Ovary (tissue), 9 donors: ENCODE measurements around the gene KBTBD13. TPM values are rescaled to one million over a fixed set of nuclear protein-coding genes. Genes with fewer than 3 reads are reported as not detected.

Source experiments
- DNase-seq, 5 donors: peaks; one replicate each; pipeline ENCODE4 v3.0.0-alpha.2; 2019 to 2020
- H3K27ac ChIP-seq, 2 donors: fragments of 200-600 bp; one replicate each; pipeline versions ENCODE4 v1.5.1 to v1.8.0; 2019 to 2022
- H3K27me3 ChIP-seq: fragments of 200-600 bp; one replicate; pipeline ENCODE4 v1.8.0; 2022
- H3K36me3 ChIP-seq: fragments of 200-600 bp; sonication (generic); one replicate; pipeline ENCODE4 v1.5.1; 2019
- H3K4me1 ChIP-seq: one replicate; pipeline ENCODE4 v1.8.1; 2013; ENCODE audit warnings: mild to moderate bottlenecking, moderate library complexity; ENCODE audit not compliant: insufficient read depth
- H3K4me3 ChIP-seq: fragments of 200-600 bp; sonication (generic); one replicate; pipeline ENCODE4 v1.5.1; 2017
- H3K9me3 ChIP-seq, 2 donors: fragments of 200-600 bp in 1 of 2; sonication (generic) in 1 of 2; one replicate each; pipeline versions ENCODE4 v1.5.1 to v1.8.1; 2013 to 2019; ENCODE audit warnings: mild to moderate bottlenecking in 1 of 2, moderate library complexity in 1 of 2
- EP300 ChIP-seq: sonication (generic); formaldehyde crosslinking; IDR thresholded peaks from one replicate; pipeline ENCODE4 v1.6.1; 2017; ENCODE audit warnings: antibody characterized with exemption
- POLR2A ChIP-seq: fragments of 450-650 bp; IDR thresholded peaks from one replicate; pipeline ENCODE4 v1.6.1; 2017; ENCODE audit warnings: antibody characterized with exemption, mild to moderate bottlenecking, moderate library complexity
- WGBS, 3 donors: extraction: QIAGEN DNeasy Blood & Tissue Kit in 1 of 3; methylation state at CpG; one replicate each; pipeline versions ENCODE4 v1.1.5 to v1.1.7; 2013 to 2017; 5-methylcytosine and 5-hydroxymethylcytosine counted together
- intact Hi-C, 4 donors: fragments of 100-400 bp; cut with DNase I; formaldehyde crosslinking; loops; one replicate each; pipeline versions ENCODE4 v1.11.0 to v1.15.1; 2022 to 2023
- polyA plus RNA-seq, 2 donors: library from polyadenylated mRNA; stranded (reverse); fragments of 200-250 nt in 1 of 2; fragments of 350-450 nt in 1 of 2; fragmentation: Illumina TruSeq in 1 of 2; extraction: RNeasy Lipid Tissue Mini Kit (QIAGEN cat#74804) in 1 of 2; gene quantifications; one replicate each; pipeline ENCODE4 v1.2.3, GENCODE V29; 2013 to 2014
- total RNA-seq, 7 donors: library from RNA; depleted of rRNA in 2 of 7; stranded (reverse); fragments of >200 nt in 2 of 7; fragmentation: NEBNext Ultra II Directional in 3 of 7; extraction: Animal tissue kit (Norgen Biotek cat#: 25700) in 3 of 7; gene quantifications; one replicate each; pipeline versions ENCODE4 v1.1.0 to v1.2.4, GENCODE V29; 2016 to 2023
- TF ChIP-seq, protein P1 (sequence below), 3 donors: fragments of 450-650 bp in 2 of 3; fragments of 200-600 bp in 1 of 3; IDR thresholded peaks; one replicate each; pipeline versions ENCODE4 v1.5.1 to v1.8.0; 2016 to 2022; ENCODE audit warnings: antibody characterized with exemption in 3 of 3, mild to moderate bottlenecking in 1 of 3
- donor health status: DM: no; HTN: no; CAD: no; lungs with moderate emphysema.
- donor health status: DM: no; HTN: no; CAD: no.
- donor health status: Bipolar disorder and iron deficiency.
- donor health status: DM: yes; HTN: yes; CAD: no.
- donor health status: DM: no; HTN: no; CAD: no.
- donor health status: DM: yes; HTN: yes; CAD: no.

Gene KBTBD13
- total and polyA plus RNA-seq, 9 donors: 0.07 to 0.28 (median 0.09) TPM; not detected in 3

DNA sequence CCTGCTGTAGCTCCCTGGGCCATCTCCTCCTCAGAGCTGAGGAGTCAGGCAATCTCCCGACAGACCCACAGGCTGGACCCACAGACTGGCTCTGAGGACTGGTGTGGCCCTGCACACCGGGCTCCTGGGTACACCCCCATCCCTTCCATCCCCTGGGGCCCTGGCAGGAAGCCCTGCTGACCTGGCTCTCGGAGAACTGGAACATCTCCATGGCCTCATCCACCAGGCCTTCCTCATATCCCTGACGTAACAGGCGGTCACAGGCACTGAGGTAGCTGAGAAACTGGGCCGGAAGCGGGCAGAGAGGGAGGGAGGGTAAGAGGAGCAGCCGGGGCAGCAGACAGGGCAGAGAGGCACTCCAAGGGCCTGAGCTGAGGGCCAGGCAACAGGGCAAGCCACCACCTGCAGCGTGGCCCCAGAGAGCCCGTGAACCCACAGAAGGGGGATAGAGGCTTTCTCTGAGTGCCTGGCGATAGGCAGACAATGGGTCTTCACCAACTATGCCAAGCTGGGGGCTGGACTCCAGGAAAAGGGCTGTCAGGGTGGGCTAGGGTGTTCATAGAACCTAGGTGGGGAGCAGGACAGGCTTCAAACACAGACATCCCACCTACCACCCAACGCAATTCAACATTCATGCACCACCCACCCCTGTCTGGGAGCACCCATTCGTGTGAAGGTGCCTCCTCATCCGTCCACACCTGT is 17.9 kb downstream of the KBTBD13 start:
- no peak overlapping the region for H3K27ac ChIP-seq
- no peaks in the 10 kb centered on the region for H3K27me3 ChIP-seq
- intact Hi-C loops: no loop called here
- TF ChIP-seq, protein P1, sequence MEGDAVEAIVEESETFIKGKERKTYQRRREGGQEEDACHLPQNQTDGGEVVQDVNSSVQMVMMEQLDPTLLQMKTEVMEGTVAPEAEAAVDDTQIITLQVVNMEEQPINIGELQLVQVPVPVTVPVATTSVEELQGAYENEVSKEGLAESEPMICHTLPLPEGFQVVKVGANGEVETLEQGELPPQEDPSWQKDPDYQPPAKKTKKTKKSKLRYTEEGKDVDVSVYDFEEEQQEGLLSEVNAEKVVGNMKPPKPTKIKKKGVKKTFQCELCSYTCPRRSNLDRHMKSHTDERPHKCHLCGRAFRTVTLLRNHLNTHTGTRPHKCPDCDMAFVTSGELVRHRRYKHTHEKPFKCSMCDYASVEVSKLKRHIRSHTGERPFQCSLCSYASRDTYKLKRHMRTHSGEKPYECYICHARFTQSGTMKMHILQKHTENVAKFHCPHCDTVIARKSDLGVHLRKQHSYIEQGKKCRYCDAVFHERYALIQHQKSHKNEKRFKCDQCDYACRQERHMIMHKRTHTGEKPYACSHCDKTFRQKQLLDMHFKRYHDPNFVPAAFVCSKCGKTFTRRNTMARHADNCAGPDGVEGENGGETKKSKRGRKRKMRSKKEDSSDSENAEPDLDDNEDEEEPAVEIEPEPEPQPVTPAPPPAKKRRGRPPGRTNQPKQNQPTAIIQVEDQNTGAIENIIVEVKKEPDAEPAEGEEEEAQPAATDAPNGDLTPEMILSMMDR (IDR thresholded peaks at IDR 0.05): no peak
- no peak for TF ChIP-seq POLR2A
- H3K36me3 ChIP-seq: no peaks in the 10 kb centered on the region
- DNase-seq: no peak
- H3K4me3 ChIP-seq: no peak overlapping the region
- 86 to 90% (median 88%) methylated on average over 14 of the region's 14 CpGs for WGBS, 3 donors
- H3K9me3 ChIP-seq: no peaks in the 10 kb centered on the region
- peaks cover 4% of the 10 kb centered on the region for H3K4me1 ChIP-seq

DNA sequence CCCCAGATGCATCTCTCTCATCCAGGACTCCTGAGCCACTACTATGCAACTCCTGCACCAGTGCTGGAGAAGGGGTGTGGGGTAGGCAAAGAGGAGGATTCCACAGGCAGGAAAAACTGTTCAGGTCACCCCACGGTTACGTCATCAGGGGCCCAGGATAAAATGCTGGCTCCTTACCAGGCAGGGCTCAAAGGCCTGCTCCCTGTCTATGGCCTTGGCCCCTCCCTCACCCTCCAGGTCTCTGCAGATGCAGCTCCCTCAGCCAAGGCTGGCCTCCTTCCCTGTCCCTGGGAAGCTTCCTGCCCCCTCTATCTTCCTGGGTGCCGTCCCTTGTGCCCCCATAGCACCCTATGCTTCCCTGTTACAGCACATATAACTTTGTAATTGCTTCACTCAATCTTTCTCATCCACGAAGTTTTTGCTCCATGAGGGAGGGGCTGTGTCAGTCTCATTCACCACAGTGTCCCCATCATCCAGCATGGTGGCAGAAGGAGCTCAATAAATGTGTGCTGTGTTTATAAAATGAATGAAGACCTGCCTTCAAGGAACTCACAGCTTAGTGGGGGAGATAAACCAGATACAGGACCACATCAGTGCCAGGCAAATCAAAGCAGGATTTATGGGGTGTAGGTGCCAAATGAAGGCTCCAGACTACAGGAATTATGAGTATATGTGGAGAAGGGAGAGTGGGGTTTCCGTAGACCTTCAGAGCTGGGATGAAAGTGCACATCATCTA is 18.6 kb downstream of the KBTBD13 start:
- no peaks in the 10 kb centered on the region for H3K4me1 ChIP-seq
- DNase-seq: peak in 1 of 5 donors; percentile 49
- no peaks in the 10 kb centered on the region for H3K27me3 ChIP-seq
- TF ChIP-seq, protein P1 (IDR thresholded peaks at IDR 0.05): no peak
- no peak for TF ChIP-seq POLR2A
- TF ChIP-seq EP300: no peak
- no peaks in the 10 kb centered on the region for H3K36me3 ChIP-seq
- H3K4me3 ChIP-seq: no peak overlapping the region
- H3K9me3 ChIP-seq: no peaks in the 10 kb centered on the region
- H3K27ac ChIP-seq: no peak overlapping the region
- intact Hi-C loops: no loop called here
- 54 to 60% (median 57%) methylated on average over 5 of the region's 5 CpGs for WGBS, 3 donors

DNA sequence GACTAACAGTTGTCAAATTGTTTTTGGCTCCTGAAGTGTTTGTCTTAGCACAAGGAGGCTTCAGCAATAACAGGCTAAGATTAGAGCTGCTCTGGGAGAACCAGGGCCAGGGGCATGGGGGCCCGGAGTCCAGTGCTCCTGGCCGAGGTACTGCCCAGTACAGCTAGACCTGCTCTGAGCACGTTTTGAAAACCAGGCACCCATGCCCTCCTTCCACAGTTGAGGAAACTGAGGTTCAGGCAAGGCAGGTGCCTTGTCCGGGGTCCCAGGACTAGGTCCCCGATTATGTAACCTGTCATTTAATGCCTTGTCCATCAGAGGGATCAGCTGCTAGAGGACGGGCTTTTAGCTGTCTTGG is 19.2 kb downstream of the KBTBD13 start:
- intact Hi-C loops: no loop called here

DNA sequence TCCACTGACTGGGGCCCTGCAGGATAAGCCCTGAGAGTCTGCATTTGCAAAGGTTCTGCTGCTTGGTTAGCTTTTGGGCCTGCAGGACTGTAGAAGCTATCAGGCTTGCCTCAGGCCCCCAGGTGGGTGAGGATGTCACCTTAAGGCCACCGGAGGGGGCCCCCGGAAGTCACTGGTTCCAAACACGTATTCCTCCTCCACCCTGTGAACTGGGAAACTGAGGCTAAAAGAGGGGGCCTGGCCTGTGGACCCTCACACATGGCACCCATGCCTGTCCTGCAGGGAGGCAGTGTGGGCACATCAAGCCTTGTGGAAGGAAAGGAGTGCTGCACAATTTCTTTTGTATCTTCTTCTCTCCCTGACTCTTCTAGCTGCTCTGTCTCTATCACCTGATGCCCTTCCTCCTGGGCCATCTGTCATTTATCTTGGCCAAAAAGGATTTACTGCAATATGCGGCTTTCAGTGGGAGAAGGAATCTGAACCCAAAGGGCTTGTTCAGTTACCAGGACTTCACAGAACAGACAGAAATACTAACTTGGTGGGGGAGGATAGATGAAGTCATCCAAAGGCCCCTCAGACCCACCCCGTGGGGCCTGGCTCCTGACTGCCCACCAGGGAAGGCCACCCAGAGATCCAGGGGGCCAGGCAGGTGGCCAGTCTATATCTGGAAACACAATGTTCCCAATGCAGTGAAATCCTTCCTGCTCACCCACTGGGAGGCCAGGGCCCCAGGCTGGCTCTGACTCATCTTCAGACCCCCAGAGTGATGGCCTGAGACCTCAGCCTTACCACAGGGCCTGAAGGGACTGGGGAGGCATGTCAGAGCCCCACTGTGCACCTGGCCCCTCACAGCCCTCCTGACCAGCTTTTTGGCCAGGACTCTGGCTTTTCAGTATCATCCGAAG is 20.2 kb downstream of the KBTBD13 start:
- no peak overlapping the region for H3K27ac ChIP-seq
- TF ChIP-seq EP300: no peak
- no peak for TF ChIP-seq POLR2A
- TF ChIP-seq, protein P1 (IDR thresholded peaks at IDR 0.05): no peak
- DNase-seq: no peak
- H3K4me3 ChIP-seq: no peak overlapping the region
- H3K36me3 ChIP-seq: no peaks in the 10 kb centered on the region
- H3K4me1 ChIP-seq: no peaks in the 10 kb centered on the region
- intact Hi-C loops: no loop called here
- WGBS, 3 donors: 78 to 87% (median 81%) methylated on average over 6 of the region's 6 CpGs
- H3K9me3 ChIP-seq: no peaks in the 10 kb centered on the region
- H3K27me3 ChIP-seq: no peaks in the 10 kb centered on the region

More for the DNA sequence above, 19.2 kb downstream of the KBTBD13 start:
- WGBS, 3 donors: 75 to 80% (median 76%) methylated on average over 6 of the region's 6 CpGs
- TF ChIP-seq POLR2A: no peak
- TF ChIP-seq, protein P1 (IDR thresholded peaks at IDR 0.05): no peak
- no peak for TF ChIP-seq EP300
- DNase-seq: no peak
- no peaks in the 10 kb centered on the region for H3K36me3 ChIP-seq
- no peak overlapping the region for H3K4me3 ChIP-seq
- H3K9me3 ChIP-seq: no peaks in the 10 kb centered on the region
- H3K4me1 ChIP-seq: no peaks in the 10 kb centered on the region
- no peaks in the 10 kb centered on the region for H3K27me3 ChIP-seq
- H3K27ac ChIP-seq: no peak overlapping the region
